Stimulated activated CD4-positive, alpha-beta T cell treated with anti-CD3 and anti-CD28 coated beads, Interleukin-2, amount 100 ng/mL, for 48 hours (primary cell): Measurements from ENCODE around the gene KAT8.
"Not testable (repeated sequence)": the region's sequence is repeated elsewhere in the genome, so short reads cannot be mapped to it uniquely, and the experiment has no call there.

Source experiments
- DNase-seq, 2 donors: peaks; one replicate each; pipeline ENCODE4 v3.0.0-alpha.2; 2020

KAT8 gene

GRCh38 chr16:31133046-31133501 is 15.6 kb downstream of the KAT8 start:
- no peak for DNase-seq

DNA sequence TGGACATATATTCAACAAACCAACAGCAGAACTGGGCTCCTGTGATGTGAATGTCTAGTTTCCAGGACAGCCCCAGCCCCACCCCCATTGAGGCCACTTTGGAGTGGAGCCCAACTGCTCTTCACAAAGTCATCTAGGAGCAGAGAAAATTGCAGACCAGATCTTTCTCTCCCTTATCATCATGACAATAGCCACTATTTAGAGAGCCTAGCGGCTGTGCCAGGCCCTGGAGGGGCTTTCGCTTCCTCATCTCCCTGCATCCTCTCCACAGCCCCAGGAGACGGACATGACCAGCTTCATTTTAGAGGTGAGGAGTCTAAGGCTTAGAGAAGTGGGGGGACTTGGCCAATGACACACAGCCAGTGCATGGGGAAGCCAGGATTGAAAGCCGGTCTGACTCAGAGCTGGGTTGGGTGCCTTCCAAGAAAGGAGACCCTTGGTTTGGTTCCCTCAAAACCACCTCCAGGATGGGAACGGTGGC is 16.7 kb downstream of the KAT8 start:
- DNase-seq: no peak

GRCh38 chr16:31134625-31135534 is 17.4 kb downstream of the KAT8 start:
- DNase-seq: no peak

DNA sequence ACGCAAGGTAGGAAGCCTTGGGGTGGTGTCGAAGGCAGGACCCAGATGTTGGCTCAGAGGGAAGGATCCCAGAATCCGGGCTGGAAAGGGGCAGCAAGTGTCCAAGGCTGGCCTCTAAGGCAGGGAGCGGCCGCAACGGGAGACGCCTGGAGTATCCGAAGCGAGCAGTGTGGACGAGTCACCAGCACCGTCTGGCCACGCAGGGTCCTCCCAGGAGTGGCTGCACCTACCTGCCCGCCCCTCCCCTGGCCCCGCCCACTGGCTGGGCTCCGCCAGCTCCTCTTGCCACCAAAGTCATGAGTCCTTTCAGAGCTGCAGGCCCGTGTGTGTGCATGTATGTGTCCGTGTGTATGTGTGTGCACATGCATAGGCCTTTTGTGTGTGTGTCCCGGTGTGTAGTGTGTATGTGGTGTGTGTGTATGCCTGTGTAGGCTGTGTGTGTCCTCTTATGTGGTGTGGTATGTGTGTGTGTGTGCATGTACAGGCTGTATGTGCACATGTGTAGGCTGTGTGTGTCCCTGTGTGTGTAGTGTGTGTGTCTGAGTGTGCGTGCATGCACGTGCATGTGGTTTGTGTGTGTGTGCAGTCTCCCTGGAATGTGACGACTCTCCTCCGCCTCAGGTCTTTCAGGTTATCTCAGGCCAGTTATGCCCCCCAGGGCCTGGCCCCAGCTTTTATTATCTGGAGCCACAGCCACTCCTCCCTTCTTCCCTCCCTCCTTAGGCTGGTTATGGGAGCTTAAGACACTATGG is 18.2 kb downstream of the KAT8 start, which contains the start of gene PRSS8:
Gene PRSS8 (minus strand): TSS at position 193 of the 752 bp plus-strand sequence. CDS start 229 bp downstream, outside the sequence.
- DNase-seq: no peak

GRCh38 chr16:31136287-31136662 is 18.8 kb downstream of the KAT8 start:
- DNase-seq: no peak

- DNase-seq: not testable (repeated sequence)
Observed at GRCh38 chr16:31136822-31137499, 19.5 kb downstream of the KAT8 start.

DNA sequence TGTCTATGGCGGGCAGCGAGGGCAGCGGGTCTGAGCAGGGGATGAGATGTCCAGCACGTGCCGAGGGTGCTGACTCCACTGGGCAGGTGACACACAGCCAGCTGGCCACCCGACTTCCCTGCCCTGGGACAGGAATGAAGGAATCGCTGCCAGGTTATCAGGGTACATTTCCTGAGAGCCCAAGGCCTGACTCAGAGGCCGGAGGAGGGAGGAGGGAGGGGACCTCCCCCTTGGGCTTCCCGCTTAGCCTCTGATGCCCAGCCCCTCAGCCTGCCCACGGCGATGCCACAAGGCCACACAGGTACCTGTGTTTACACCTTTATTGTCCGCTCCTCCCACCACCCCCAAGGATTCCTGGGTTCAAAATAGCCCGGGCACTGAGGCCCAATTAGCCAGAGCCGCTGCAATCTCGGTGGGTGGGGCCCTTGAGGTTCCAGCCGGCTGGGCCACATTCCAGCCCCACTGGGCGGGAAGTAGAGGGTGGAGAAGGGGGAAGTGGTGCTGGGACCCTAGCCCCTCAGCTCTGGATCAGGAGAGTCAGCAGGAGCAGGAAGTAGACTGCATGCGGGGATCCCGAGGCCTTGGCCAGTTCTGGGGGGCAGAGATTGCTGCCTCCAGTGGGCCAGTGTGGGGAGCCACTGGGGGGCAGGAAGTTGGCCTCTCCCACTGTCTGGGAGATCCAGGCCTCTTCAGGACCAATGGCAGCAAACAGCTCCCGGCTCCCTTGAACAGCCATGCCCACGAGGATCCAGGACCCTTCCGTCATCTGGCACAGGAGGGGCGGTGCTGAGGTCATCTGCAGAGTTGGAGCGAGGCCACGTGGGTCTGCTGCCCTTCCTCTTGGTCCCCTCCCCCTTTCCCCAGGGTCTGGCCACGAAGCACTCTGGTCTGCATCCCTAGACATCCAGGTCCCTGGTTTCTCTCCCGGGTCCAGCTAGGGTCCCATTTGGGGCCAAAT is 21.4 kb downstream of the KAT8 start:
- no peak for DNase-seq

DNA sequence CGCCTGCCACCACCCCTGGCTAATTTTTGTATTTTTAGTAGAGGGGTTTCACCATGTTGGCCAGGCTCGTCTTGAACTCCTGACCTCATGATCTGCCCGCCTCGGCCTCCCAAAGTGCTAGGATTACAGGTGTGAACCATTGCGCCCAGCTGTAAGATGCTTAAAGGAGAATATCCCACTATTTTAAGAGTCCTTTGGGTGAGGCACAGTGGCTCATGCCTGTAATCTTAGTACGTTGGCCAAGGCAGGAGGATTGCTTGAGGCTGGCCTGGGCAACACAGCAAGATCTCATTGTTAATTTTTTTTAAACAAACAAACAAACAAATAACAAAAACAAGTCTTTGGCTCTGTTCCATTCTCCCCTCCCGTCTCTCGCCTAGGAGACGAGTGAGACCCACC is 23.6 kb downstream of the KAT8 start:
- not testable (repeated sequence) for DNase-seq

- no peak for DNase-seq
Observed at GRCh38 chr16:31141489-31142108, 24.1 kb downstream of the KAT8 start.

GRCh38 chr16:31142109-31143010 is 24.9 kb downstream of the KAT8 start:
- DNase-seq: peak; percentile 97

DNA sequence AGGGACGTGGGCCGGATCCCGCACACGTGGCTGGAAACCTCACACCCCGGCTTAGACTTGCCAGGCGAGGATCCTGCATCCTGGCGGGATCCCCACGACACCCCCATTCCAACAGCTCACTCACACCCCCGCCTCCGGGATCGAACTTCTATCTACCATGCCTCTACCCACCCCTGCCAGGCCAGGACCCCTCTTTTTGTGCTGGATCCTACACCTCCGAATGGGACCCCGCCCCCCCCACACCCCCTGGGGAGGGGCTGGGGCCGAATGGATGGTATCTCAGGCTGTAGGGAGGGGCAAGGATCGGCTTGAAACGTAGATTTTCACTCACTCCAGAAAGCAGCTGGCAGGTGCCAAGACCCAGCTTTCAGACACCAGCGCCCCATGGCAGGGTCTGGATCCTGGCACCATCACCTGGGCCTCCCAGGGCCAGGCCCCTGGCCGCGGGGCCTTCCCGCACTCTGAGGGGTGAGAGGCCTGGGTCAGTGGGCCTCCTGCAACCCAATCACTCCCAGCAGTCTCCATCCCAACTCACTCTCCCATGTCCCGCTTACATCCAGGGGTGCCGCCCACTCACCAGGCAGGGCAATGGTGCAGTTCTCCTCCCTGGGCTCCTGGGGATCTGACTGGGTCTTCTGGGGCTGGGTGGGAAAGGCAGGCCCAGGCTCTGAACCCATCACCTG is 25.7 kb downstream of the KAT8 start:
- no peak for DNase-seq

- DNase-seq: no peak
Observed at GRCh38 chr16:31143694-31144148, 26.3 kb downstream of the KAT8 start.

- DNase-seq: not testable (repeated sequence)
Observed at GRCh38 chr16:31144418-31144817, 27.0 kb downstream of the KAT8 start.

DNA sequence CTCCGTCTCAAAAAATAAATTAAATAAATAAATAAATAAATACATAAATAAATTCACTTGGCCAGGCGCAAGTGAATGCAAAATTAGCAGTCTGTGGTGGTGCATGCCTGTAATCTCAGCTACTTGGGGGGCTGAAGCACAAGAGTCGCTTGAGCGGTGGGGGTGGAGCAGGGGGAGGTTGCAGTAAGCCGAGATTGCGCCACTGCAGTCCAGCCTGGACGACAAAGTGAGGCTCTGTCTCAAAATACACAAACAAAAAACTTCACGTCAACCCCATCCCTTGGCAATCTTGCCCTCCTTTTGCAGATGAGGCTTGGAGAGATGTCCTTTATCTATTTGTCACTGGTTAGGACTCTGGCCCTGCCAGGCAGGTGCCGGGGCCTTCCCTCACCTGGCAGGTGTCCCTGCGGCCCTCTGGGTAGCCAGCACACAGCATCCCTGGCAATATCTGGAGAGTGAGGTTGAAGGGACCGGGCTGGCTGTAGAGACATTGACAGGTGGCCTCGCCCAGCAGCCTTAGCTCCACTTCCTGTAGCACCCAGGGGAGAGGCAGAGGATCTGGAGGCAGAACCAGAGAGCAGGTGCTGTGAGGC is 28.0 kb downstream of the KAT8 start:
- no peak for DNase-seq

DNA sequence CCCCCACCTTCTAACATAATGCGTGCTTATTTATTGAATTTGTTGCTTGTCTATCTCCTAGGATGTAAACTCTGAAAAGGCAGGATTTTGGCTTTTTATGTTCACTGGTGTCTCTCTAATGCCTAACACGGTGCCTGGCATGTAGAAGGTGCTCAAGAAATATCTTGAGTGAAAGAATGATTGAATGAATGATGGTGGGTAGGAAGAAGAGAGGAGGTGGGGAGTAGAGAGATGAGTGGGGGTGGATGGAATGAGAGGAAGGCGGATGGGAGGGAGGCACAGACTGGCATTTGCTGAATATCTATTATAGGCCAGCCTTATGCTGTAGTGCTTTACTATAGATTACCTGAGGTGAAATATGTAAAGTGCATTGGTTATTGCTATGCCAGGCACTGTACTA is 30.1 kb downstream of the KAT8 start:
- DNase-seq: no peak

DNA sequence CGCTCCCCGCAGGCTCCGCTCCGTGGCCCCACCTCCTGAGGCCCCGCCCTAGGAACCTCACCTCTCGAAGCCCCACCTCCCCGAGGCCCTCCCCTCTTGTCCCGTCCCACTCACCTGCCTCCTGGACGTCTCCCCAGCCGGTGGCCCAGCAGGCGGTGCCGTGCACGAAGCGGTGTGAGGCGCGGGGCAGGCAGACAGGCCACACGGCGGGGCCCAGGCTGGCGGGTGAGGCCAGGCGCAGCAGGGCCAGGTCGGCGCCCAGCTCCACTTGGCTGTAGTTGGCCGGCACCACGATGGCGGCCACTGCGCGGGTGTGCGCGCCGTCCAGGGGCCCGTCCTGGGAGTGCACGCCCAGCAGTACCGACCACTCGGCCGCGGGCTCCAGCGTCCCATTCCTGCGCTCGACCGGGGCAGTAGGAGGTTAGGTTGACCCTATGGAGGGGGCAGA is 30.8 kb downstream of the KAT8 start:
- no peak for DNase-seq

GRCh38 chr16:31148896-31149295 is 31.4 kb downstream of the KAT8 start:
- no peak for DNase-seq

DNA sequence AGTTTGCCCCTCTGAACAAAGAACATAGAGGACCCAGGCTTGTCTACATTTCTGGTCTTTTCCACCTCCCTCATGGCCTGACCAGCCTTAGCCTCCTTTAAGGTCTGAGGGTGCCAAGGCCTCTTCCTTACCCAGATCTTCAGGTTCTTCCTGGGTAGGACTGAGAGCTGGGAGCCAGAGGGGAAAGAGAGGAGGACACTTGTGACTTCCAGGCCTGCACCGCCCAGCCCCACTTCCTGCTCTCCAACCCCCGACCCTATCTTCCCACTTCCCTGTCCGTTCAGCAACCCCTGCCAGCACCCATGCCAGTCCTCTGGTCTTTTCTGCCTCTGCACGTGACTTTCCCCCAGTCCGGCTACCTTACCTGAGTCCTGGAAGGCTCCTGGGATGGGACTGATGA is 31.9 kb downstream of the KAT8 start:
- DNase-seq: no peak
